Cardiac fibroblast (primary cell): Measurements from ENCODE around the gene TBCA.

ENCODE experiments used
- DNase-seq, 2 donors: peaks; one replicate each; pipeline versions ENCODE4 v3.0.0 to v3.0.0-alpha.2; 2010; ENCODE audit warnings: low read depth in 2 of 2
- H3K4me3 ChIP-seq, 2 donors: replicated peaks in 1 of 2; 1 replicate in 1 of 2; 2 replicates in 1 of 2; pipeline ENCODE4 v1.5.1; 2011; ENCODE audit warnings: low read depth in 2 of 2, low read length in 2 of 2, mild to moderate bottlenecking in 2 of 2, moderate library complexity in 1 of 2
- TF ChIP-seq, protein P1 (sequence below): IDR thresholded peaks from one replicate; pipeline ENCODE4 v1.5.1; 2011; ENCODE audit warnings: low read depth, mild to moderate bottlenecking, low read length, inconsistent platforms

TBCA gene

DNA sequence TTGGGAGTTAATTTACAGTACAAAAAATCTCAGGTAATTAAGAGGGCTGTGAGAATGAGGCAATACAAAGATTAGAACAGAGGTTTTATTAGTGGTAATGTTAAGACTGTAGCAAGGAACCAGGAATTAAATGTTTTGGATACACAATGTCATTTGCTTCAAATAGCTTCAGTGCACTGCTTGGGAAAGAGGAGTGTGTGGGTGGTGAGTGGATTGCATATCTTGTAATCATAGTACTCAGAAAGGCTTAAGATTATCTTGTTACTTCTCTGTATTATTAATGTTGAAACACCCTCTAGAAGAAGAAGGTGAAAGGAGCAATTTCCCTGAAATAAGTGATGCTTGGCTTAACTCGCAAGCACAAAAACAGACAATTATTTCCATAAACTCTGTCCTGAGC lies 21.0 kb upstream of the TBCA start:
- TF ChIP-seq, protein P1, sequence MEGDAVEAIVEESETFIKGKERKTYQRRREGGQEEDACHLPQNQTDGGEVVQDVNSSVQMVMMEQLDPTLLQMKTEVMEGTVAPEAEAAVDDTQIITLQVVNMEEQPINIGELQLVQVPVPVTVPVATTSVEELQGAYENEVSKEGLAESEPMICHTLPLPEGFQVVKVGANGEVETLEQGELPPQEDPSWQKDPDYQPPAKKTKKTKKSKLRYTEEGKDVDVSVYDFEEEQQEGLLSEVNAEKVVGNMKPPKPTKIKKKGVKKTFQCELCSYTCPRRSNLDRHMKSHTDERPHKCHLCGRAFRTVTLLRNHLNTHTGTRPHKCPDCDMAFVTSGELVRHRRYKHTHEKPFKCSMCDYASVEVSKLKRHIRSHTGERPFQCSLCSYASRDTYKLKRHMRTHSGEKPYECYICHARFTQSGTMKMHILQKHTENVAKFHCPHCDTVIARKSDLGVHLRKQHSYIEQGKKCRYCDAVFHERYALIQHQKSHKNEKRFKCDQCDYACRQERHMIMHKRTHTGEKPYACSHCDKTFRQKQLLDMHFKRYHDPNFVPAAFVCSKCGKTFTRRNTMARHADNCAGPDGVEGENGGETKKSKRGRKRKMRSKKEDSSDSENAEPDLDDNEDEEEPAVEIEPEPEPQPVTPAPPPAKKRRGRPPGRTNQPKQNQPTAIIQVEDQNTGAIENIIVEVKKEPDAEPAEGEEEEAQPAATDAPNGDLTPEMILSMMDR, result no peak
- H3K4me3 ChIP-seq, result no peak overlapping the region
- no peak for DNase-seq

DNA sequence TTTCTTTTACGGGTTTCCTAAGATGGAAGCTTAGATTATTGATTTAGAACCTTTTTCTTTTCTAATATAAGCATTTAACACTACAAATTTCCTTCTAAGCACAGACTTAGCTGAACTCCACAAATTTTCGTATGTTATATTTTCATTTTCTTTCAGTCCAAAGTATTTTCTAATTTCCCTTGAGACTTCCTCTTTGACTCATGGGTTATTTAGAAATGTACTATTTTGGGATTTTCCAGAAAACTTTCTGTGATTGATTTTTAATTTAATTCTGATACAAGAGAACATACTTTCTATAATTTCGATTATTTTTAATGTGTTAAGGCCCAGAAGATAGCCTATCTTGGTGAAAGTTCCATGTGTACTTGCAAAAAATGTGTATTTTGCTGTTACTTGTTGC lies 19.7 kb upstream of the TBCA start:
- H3K4me3 ChIP-seq, result no peak overlapping the region
- TF ChIP-seq, protein P1, result no peak
- DNase-seq, result no peak

DNA sequence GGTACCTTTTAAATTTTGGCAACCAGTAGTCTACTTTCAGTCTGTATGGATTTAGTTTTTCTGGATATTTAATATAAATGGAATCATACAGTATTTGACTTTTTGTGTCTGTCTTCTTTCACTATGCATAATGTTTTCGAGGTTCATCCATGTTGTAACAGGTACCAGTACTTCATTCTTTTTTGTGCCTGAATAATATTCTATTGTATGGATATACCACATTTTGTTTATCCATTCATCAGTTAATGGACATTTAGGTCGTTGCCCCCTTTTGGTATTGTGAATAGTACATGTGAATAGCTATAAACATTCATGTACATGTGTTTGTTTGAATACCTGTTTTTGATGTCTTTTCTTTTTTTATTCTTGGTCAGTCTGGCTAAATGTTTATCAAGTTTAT lies 19.1 kb upstream of the TBCA start:
- H3K4me3 ChIP-seq, result no peak overlapping the region
- TF ChIP-seq, protein P1, result no peak
- no peak for DNase-seq

DNA sequence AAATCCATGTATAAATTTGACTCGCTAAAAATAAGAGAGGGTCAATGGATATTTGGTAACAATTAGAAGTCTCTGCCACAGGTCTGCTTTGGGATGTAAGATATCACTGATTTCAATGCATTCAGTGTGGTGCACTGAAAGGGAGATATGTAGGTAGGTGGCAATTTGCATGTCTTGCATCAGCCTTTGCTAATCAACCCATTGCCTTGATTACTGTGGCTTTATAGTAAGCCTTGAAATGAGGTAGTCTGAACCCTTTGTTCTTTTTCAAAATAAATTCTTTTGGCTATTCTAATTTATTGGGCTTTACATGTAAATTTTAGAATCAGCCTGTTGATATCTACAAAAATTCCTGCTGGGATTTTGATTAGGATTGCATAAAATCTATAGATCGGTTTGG lies 15.8 kb upstream of the TBCA start:
- H3K4me3 ChIP-seq, result no peak overlapping the region
- TF ChIP-seq, protein P1, result no peak
- no peak for DNase-seq

DNA sequence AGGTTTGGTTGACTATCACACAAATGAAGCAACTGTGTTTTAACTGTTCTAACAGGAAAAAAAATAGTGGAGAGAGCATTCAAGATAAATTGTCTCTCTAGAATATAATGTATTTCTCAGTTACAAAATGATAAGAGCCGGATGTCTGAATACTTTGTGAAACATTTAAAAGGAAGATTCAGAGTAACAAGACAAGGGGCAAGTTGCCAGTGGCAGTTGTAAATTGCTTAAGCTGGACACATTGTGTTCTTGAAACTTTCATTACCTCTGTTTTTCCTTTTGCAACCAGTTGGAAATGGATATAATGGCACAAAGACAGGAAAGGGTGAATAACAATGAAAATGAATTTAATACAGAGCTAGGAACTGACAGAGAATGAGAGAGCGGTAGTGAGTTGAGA lies 15.2 kb upstream of the TBCA start:
- DNase-seq, result peak in 1 of 2 donors; percentile 54
- TF ChIP-seq, protein P1, result no peak
- no peak overlapping the region for H3K4me3 ChIP-seq

DNA sequence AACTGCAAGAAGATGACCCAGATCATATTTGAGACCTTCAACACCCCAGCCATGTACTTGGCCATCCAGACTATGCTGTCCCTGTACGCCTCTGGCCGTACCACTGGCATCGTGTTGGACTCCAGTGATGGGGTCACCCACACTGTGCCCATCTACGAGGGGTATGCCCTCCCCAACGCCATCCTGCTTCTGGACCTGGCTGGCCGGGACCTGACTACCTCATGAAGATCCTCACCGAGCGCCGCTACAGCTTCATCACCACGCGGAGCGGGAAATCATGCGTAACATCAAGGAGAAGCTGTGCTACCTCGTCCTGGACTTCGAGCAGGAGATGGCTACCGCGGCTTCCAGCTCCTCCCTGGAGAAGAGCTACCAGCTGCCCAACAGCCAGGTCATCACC lies 9.1 kb upstream of the TBCA start:
- no peak overlapping the region for H3K4me3 ChIP-seq
- no peak for DNase-seq
- TF ChIP-seq, protein P1, result no peak

DNA sequence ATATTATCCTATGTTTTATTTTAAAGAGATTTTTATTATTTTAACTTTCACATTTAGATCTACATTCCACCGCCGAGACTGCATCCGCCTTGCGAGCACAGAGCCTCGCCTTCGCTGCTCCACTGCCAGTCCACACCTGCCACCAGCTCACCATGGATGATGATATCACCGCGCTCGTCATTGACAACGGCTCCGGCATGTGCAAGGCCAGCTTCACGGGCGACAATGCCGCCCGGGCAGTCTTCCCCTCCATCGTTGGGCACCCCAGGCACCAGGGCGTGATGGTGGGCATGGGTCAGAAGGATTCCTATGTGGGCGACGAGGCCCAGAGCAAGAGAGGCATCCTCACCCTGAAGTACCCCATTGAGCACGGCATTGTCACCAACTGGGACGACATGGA lies 8.6 kb upstream of the TBCA start:
- DNase-seq, result no peak
- H3K4me3 ChIP-seq, result no peak overlapping the region
- TF ChIP-seq, protein P1, result no peak
